ENCODE data around the gene VAMP1. TPM values are rescaled to one million over a fixed set of nuclear protein-coding genes. Genes with fewer than 3 reads are reported as not detected.
"Not testable (repeated sequence)": the region's sequence is repeated elsewhere in the genome, so short reads cannot be mapped to it uniquely, and the experiment has no call there.

Gene VAMP1
- total and polyA plus RNA-seq, 2 donors (not counting 3 experiments of a cell fraction or from before 2014, with no cell fraction given): 7.0 to 9.0 TPM

DNA sequence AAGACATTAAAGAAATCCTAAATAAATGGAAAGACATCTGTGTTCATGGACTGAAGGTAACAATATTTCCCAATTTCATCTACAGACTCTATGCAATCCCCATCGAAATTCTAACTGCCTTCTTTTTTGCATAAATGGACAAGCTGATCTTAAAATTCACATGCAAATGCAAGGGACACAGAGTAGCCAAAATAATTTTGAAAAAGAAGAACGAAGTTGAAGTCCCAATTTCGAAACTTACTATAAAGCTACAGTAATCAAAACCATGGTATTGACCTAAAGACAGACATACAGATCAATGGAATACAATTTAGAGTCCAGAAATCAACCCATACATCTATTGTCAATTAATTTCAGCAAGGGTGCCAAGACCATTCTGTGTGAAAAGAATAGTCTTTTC, 42.2 kb downstream of the VAMP1 start:
- DNase-seq (ENCODE audit: low read depth, low spot score): no peak
- Histone ChIP-seq H3K9me3 (replicated peaks; ENCODE audit: control insufficient read depth, insufficient read depth, low read length) (no peaks in the 10 kb centered on the region), H3K4me3 (replicated peaks in 1 of 3; ENCODE audit: insufficient read depth in 1 of 3, low read depth in 1 of 3, low read length in 3 of 3) (no peak overlapping the region), H3K36me3 (ENCODE audit: control insufficient read depth in 2 of 2, extremely low read depth in 1 of 2, insufficient read depth in 2 of 2, low read length in 2 of 2) (no peaks in the 10 kb centered on the region), H4K20me1 (replicated peaks; ENCODE audit: control insufficient read depth, extremely low read depth, insufficient read depth, low read length) (no peaks in the 10 kb centered on the region), H3K27ac (ENCODE audit: insufficient read depth, low read depth, low read length) (no peak overlapping the region), H3K9me1 (replicated peaks; ENCODE audit: control insufficient read depth, extremely low read depth, insufficient read depth, low read length) (no peaks in the 10 kb centered on the region), H3K79me2 (ENCODE audit: control insufficient read depth, insufficient read depth, low read length) (no peaks in the 10 kb centered on the region), H2AFZ (ENCODE audit: low read depth, low read length) (no peak overlapping the region), H3K27me3 (ENCODE audit: control insufficient read depth in 2 of 2, insufficient read depth in 2 of 2, low read length in 2 of 2) (no peaks in the 10 kb centered on the region), H3K9ac (replicated peaks; ENCODE audit: extremely low read depth, insufficient read depth, low read length) (no peak overlapping the region), H3K4me2 (ENCODE audit: insufficient read depth, low read length) (no peak overlapping the region), H3K4me1 (ENCODE audit: control insufficient read depth, extremely low read depth, insufficient read depth, low read length) (peaks cover 18% of the 10 kb centered on the region)
- intact Hi-C loops (cut with micrococcal nuclease): no loop called here
- POLR2A ChIA-PET: no interaction called here
- dilution Hi-C loops (cut with MboI; ENCODE audit: extremely low pct_ligation_motif_present, low sequenced_read_pairs): no loop called here
- FAIRE-seq: no peak
- CTCF ChIA-PET: interaction anchor here (1.0 to 7.8 kb wide), 3 partner anchors 37 to 109 kb away, joined by 3 to 147 read pairs (median 3); no protein-coding TSS in a partner anchor
- TF ChIP-seq GATA2 (IDR thresholded peaks at IDR 0.05; ENCODE audit: insufficient read depth, insufficient read length, low read depth, low read length) (no peak), POLR2AphosphoS5 (IDR thresholded peaks at IDR 0.05; ENCODE audit: insufficient read depth, low read depth, low read length) (no peak), POLR2A (IDR thresholded peaks at IDR 0.05; ENCODE audit: low read depth, low read length) (no peak), MYC (IDR thresholded peaks at IDR 0.05; ENCODE audit: low read depth, low read length) (no peak), EZH2 (IDR thresholded peaks at IDR 0.05; ENCODE audit: borderline replicate concordance, low read depth, low read length, severe bottlenecking) (no peak)
- TF ChIP-seq, protein P1, sequence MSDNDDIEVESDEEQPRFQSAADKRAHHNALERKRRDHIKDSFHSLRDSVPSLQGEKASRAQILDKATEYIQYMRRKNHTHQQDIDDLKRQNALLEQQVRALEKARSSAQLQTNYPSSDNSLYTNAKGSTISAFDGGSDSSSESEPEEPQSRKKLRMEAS (IDR thresholded peaks at IDR 0.05; ENCODE audit: insufficient read depth, insufficient read length): no peak
- no TSS peak for BruUV-seq (replicated peaks)

- H3K79me2 ChIP-seq (ENCODE audit: control insufficient read depth, insufficient read depth, low read length); DNase-seq (ENCODE audit: low read depth, low spot score); dilution Hi-C loops (cut with MboI; ENCODE audit: extremely low pct_ligation_motif_present, low sequenced_read_pairs); H3K9ac ChIP-seq (replicated peaks; ENCODE audit: extremely low read depth, insufficient read depth, low read length); POLR2A ChIA-PET; H3K27ac ChIP-seq (ENCODE audit: insufficient read depth, low read depth, low read length); FAIRE-seq; H3K36me3 ChIP-seq (ENCODE audit: control insufficient read depth in 2 of 2, extremely low read depth in 1 of 2, insufficient read depth in 2 of 2, low read length in 2 of 2); BruUV-seq (replicated peaks); intact Hi-C loops (cut with micrococcal nuclease); H4K20me1 ChIP-seq (replicated peaks; ENCODE audit: control insufficient read depth, extremely low read depth, insufficient read depth, low read length); H3K9me3 ChIP-seq (replicated peaks; ENCODE audit: control insufficient read depth, insufficient read depth, low read length); H3K4me3 ChIP-seq (replicated peaks in 1 of 3; ENCODE audit: insufficient read depth in 1 of 3, low read depth in 1 of 3, low read length in 3 of 3); H3K27me3 ChIP-seq (ENCODE audit: control insufficient read depth in 2 of 2, insufficient read depth in 2 of 2, low read length in 2 of 2); H2AFZ ChIP-seq (ENCODE audit: low read depth, low read length); H3K4me2 ChIP-seq (ENCODE audit: insufficient read depth, low read length); H3K9me1 ChIP-seq (replicated peaks; ENCODE audit: control insufficient read depth, extremely low read depth, insufficient read depth, low read length): not testable (repeated sequence)
- CTCF ChIA-PET: interaction anchor here (0.6 to 7.8 kb wide), 4 partner anchors 38 to 1394 kb away, joined by 3 to 147 read pairs (median 3); no protein-coding TSS in a partner anchor
- peaks cover 18% of the 10 kb centered on the region for H3K4me1 ChIP-seq (ENCODE audit: control insufficient read depth, extremely low read depth, insufficient read depth, low read length)
These were observed 42.7 kb downstream of the VAMP1 start for GRCh38 chr12:6427796-6428195.

Data from endothelial cell of umbilical vein (primary cell).